H1 (cell line): ENCODE results near the gene SLCO4C1. TPM values are rescaled to one million over a fixed set of nuclear protein-coding genes. Genes with fewer than 3 reads are reported as not detected.

Experiments
- CHD7 ChIP-seq: fragments of 300-600 bp; sonication (generic); IDR thresholded peaks from 2 replicates; pipeline ENCODE4 v1.7.1; 2012; ENCODE audit warnings: low read length, moderate library complexity, mild to moderate bottlenecking, inconsistent platforms; ENCODE audit not compliant: insufficient replicate concordance
- CTCF ChIP-seq, 3 experiments: IDR thresholded peaks; 1 replicate in 2 of 3; 2 replicates in 1 of 3; pipeline versions ENCODE4 v1.5.1 to v1.6.1; 2011; ENCODE audit warnings: low read length in 3 of 3, mild to moderate bottlenecking in 3 of 3, inconsistent platforms in 2 of 3, low read depth in 1 of 3, moderate library complexity in 1 of 3; ENCODE audit not compliant: insufficient read depth in 1 of 3; ENCODE audit errors: control extremely low read depth in 1 of 3
- GABPA ChIP-seq: IDR thresholded peaks from 2 replicates; pipeline ENCODE4 v1.6.1; 2011; ENCODE audit warnings: mild to moderate bottlenecking, low read length, moderate library complexity, borderline replicate concordance; ENCODE audit not compliant: insufficient read depth
- SIX5 ChIP-seq: IDR thresholded peaks from 2 replicates; pipeline ENCODE4 v1.6.1; 2011; ENCODE audit warnings: mild to moderate bottlenecking, low read depth, low read length
- polyA plus RNA-seq, 7 experiments: library from polyadenylated mRNA; depleted of rRNA in 3 of 7; stranded (reverse) in 5 of 7; unstranded in 2 of 7; fragments of >200 nt in 5 of 7; fragments of 200-250 nt in 2 of 7; gene quantifications; 1 replicate in 5 of 7; 2 replicates in 1 of 7; 4 replicates in 1 of 7; pipeline versions ENCODE4 v1.2.1 to v1.2.3, GENCODE V29; 2011 to 2013; ENCODE audit warnings: missing spikeins in 2 of 7, mixed read lengths in 2 of 7
- total RNA-seq: library from RNA; stranded (reverse); fragmentation: NEBNext Ultra II Directional; extraction: Animal tissue kit (Norgen Biotek cat#: 25700); gene quantifications from 2 replicates; pipeline ENCODE4 v1.2.1, GENCODE V29; 2021

Gene SLCO4C1
- total and polyA plus RNA-seq, 2 of the 8 experiments (the other 6 are each of a cell fraction or from before 2014, with no cell fraction given), result 1.3 to 4.9 TPM

- no peak for TF ChIP-seq CHD7
- TF ChIP-seq GABPA, result no peak
- no peak for TF ChIP-seq SIX5
- no peak for TF ChIP-seq CTCF (IDR thresholded peaks at IDR 0.05; ENCODE audit: control extremely low read depth in 1 of 3, insufficient read depth in 1 of 3, low read depth in 1 of 3, low read length in 3 of 3)
Measured at GRCh38 chr5:102270036-102270435, 26.0 kb downstream of the SLCO4C1 start (continued).
